Mammary epithelial cell (primary cell): ENCODE data around the gene SPRR2G.

ENCODE experiments used
- EZH2 ChIP-seq: IDR thresholded peaks from 2 replicates; pipeline ENCODE4 v1.6.1; 2012; ENCODE audit warnings: low read length, inconsistent platforms, borderline replicate concordance
- TF ChIP-seq, protein P1 (sequence below), 2 donors: IDR thresholded peaks in 1 of 2; conservative IDR thresholded peaks in 1 of 2; 2 replicates each; pipeline ENCODE4 v1.5.1; 2011 to 2012; ENCODE audit warnings: inconsistent platforms in 2 of 2, low read length in 2 of 2, mild to moderate bottlenecking in 2 of 2, control low read depth in 1 of 2, low read depth in 1 of 2; ENCODE audit not compliant: insufficient read depth in 1 of 2; ENCODE audit errors: extremely low read depth in 1 of 2

DNA sequence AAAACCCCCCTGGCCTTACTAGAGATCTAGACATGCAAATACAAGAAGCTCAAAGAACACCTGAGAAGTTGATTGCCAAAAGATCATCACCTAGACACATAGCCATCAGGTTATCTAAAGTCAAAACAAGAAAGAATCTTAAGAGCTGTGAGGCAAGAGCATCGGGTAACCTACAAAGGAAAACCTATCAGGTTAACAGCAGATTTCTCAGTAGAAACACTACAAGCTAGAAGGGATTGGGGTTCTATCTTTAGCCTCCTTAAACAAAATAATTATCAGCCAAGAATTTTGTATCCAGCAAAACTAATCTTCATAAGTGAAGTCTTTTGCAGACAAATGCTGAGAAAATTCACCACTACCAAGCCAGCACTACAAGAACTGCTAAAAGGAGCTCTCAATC, 25.2 kb downstream of the SPRR2G start:
- TF ChIP-seq, protein P1, sequence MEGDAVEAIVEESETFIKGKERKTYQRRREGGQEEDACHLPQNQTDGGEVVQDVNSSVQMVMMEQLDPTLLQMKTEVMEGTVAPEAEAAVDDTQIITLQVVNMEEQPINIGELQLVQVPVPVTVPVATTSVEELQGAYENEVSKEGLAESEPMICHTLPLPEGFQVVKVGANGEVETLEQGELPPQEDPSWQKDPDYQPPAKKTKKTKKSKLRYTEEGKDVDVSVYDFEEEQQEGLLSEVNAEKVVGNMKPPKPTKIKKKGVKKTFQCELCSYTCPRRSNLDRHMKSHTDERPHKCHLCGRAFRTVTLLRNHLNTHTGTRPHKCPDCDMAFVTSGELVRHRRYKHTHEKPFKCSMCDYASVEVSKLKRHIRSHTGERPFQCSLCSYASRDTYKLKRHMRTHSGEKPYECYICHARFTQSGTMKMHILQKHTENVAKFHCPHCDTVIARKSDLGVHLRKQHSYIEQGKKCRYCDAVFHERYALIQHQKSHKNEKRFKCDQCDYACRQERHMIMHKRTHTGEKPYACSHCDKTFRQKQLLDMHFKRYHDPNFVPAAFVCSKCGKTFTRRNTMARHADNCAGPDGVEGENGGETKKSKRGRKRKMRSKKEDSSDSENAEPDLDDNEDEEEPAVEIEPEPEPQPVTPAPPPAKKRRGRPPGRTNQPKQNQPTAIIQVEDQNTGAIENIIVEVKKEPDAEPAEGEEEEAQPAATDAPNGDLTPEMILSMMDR (conservative IDR thresholded peaks at IDR 0.05 in 1 of 2, IDR thresholded peaks at IDR 0.05 in 1 of 2; ENCODE audit: extremely low read depth in 1 of 2, insufficient read depth in 1 of 2, low read depth in 1 of 2, low read length in 2 of 2), result no peak
- no peak for TF ChIP-seq EZH2
